PC-9 (cell line): ENCODE results near the gene NPB. TPM values are rescaled to one million over a fixed set of nuclear protein-coding genes. Genes with fewer than 3 reads are reported as not detected.

ENCODE experiments used
- BruUV-seq: library from RNA; stranded (reverse); fragments of 400-500 nt; replicated peaks from 2 replicates; lab custom pipeline; 2021; lab: Mats Ljungman, UMichigan
- CTCF ChIA-PET: fragments of 300-600 bp; sonication (Branson Sonifier 250); formaldehyde crosslinking; loops from one replicate; lab custom pipeline; 2022; ENCODE audit warnings: antibody characterized with exemption; lab: Charles Lee
- POLR2A ChIA-PET: fragments of 300-600 bp; sonication (Branson Sonifier 250); formaldehyde crosslinking; loops from one replicate; lab custom pipeline; 2022; ENCODE audit warnings: antibody characterized with exemption; ENCODE audit not compliant: unreplicated experiment; lab: Charles Lee
- DNase-seq, 2 experiments: peaks; one replicate each; pipeline versions ENCODE4 v3.0.0 to v3.0.0-alpha.2; 2015 to 2022; ENCODE audit warnings: mixed read lengths in 1 of 2
- H2AFZ ChIP-seq: fragments of 200-600 bp; sonication (generic); 2 replicates; pipeline ENCODE4 v1.8.1; 2017; ENCODE audit warnings: antibody characterized with exemption
- H3F3A ChIP-seq: fragments of 200-600 bp; sonication (generic); 2 replicates; pipeline ENCODE4 v1.8.1; 2017; ENCODE audit warnings: antibody characterized with exemption, mild to moderate bottlenecking, low read depth; ENCODE audit not compliant: insufficient read depth
- H3K27ac ChIP-seq: fragments of 200-600 bp; sonication (generic); 2 replicates; pipeline ENCODE4 v1.6.1; 2016; ENCODE audit warnings: mixed run types
- H3K27me3 ChIP-seq: fragments of 200-600 bp; sonication (generic); 2 replicates; pipeline ENCODE4 v1.6.1; 2016; ENCODE audit warnings: low read depth, mixed run types; ENCODE audit not compliant: insufficient read depth
- H3K36me3 ChIP-seq: fragments of 200-600 bp; sonication (generic); 2 replicates; pipeline ENCODE4 v1.6.1; 2016; ENCODE audit warnings: low read depth, mixed run types
- H3K4me1 ChIP-seq: fragments of 200-600 bp; sonication (generic); replicated peaks from 2 replicates; pipeline ENCODE4 v1.6.1; 2016; ENCODE audit warnings: mixed run types; ENCODE audit not compliant: insufficient read depth
- H3K4me2 ChIP-seq: fragments of 200-600 bp; sonication (generic); 2 replicates; pipeline ENCODE4 v1.6.1; 2017; ENCODE audit warnings: mixed run types
- H3K4me3 ChIP-seq: fragments of 200-600 bp; sonication (generic); 2 replicates; pipeline ENCODE4 v1.6.1; 2016; ENCODE audit warnings: mixed run types
- H3K79me2 ChIP-seq: fragments of 200-600 bp; sonication (generic); 2 replicates; pipeline ENCODE4 v1.6.1; 2017; ENCODE audit warnings: low read depth, mixed run types
- H3K9me2 ChIP-seq: fragments of 200-600 bp; sonication (generic); 2 replicates; pipeline ENCODE4 v1.8.1; 2017; ENCODE audit warnings: mild to moderate bottlenecking; ENCODE audit not compliant: insufficient read depth
- H3K9me3 ChIP-seq: fragments of 200-600 bp; sonication (generic); 2 replicates; pipeline ENCODE4 v1.8.1; 2016; ENCODE audit warnings: low read depth; ENCODE audit not compliant: insufficient read depth
- H4K20me1 ChIP-seq: fragments of 200-600 bp; sonication (generic); 2 replicates; pipeline ENCODE4 v1.8.1; 2017; ENCODE audit not compliant: insufficient read depth
- EZH2 ChIP-seq: fragments of 200-600 bp; sonication (generic); IDR thresholded peaks from 2 replicates; pipeline ENCODE4 v1.8.0; 2017; ENCODE audit warnings: antibody characterized with exemption, low read depth
- intact Hi-C: fragments of 100-400 bp; cut with micrococcal nuclease; formaldehyde crosslinking; loops from one replicate; pipeline ENCODE4 v1.10.0; 2022; ENCODE audit not compliant: unreplicated experiment
- total RNA-seq: library from RNA; stranded (reverse); gene quantifications from 2 replicates; pipeline ENCODE4 v1.2.3, GENCODE V29; 2021
- TF ChIP-seq, protein P1 (sequence below): fragments of 200-600 bp; sonication (generic); conservative IDR thresholded peaks from 2 replicates; pipeline ENCODE4 v1.6.1; 2017; ENCODE audit warnings: mixed run types, antibody characterized with exemption, mild to moderate bottlenecking, moderate library complexity

Gene NPB
- total RNA-seq, 1 experiment from 2014 or later, result 1.1 TPM

- no peaks in the 10 kb centered on the region for H3K9me2 ChIP-seq
- no peaks in the 10 kb centered on the region for H4K20me1 ChIP-seq
- no peak for TF ChIP-seq EZH2
- TF ChIP-seq, protein P1, sequence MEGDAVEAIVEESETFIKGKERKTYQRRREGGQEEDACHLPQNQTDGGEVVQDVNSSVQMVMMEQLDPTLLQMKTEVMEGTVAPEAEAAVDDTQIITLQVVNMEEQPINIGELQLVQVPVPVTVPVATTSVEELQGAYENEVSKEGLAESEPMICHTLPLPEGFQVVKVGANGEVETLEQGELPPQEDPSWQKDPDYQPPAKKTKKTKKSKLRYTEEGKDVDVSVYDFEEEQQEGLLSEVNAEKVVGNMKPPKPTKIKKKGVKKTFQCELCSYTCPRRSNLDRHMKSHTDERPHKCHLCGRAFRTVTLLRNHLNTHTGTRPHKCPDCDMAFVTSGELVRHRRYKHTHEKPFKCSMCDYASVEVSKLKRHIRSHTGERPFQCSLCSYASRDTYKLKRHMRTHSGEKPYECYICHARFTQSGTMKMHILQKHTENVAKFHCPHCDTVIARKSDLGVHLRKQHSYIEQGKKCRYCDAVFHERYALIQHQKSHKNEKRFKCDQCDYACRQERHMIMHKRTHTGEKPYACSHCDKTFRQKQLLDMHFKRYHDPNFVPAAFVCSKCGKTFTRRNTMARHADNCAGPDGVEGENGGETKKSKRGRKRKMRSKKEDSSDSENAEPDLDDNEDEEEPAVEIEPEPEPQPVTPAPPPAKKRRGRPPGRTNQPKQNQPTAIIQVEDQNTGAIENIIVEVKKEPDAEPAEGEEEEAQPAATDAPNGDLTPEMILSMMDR, result no peak
- ChIA-PET POLR2A (no interaction called here), CTCF (no interaction called here)
- no TSS peak for BruUV-seq
- H3K79me2 ChIP-seq, result no peaks in the 10 kb centered on the region
- intact Hi-C loops, result no loop called here
- no peaks in the 10 kb centered on the region for H3K36me3 ChIP-seq
- no peak for DNase-seq
- no peaks in the 10 kb centered on the region for H3K27me3 ChIP-seq
- H3K27ac ChIP-seq, result no peak within 1 kb of the TSS
- no peaks in the 10 kb centered on the region for H3K9me3 ChIP-seq
- no peak within 1 kb of the TSS for H3K4me2 ChIP-seq
- no peak within 1 kb of the TSS for H3K4me3 ChIP-seq
- no peaks in the 10 kb centered on the region for H3K4me1 ChIP-seq
- H2AFZ ChIP-seq, result no peak within 1 kb of the TSS
- H3F3A ChIP-seq, result no peaks in the 10 kb centered on the region
Observed at GRCh38 chr17:81947189-81947588, 45.2 kb downstream of the NPB start, which contains the start of gene MYADML2. Gene MYADML2 (minus strand): TSS chr17:81947233. CDS start chr17:81941741, 5,492 bp downstream.

GRCh38 chr17:81948635-81949378 lies 46.8 kb downstream of the NPB start:
- CTCF ChIA-PET, result no interaction called here
- TF ChIP-seq, protein P1, result no peak
- no peak for TF ChIP-seq EZH2
- POLR2A ChIA-PET, result no interaction called here

DNA sequence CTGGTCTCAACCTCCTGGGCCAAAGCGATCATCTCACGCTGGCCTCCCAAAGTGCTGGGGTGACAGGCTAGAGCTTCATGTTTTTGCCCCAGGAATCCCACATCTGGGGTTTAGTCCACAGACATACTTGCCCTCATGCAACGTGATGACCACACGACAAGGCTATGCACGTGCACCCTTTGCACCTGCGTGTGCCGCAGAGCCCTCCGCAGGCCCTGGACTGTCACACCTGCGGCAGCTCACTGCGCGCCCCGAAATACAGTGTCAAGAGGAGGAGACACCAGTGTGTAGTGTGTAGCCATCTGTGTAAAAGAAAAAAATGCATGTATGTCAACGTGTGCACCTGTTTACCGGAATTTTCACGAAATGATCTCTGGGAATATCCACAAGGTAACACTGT lies 48.5 kb downstream of the NPB start:
- TF ChIP-seq, protein P1, result no peak
- TF ChIP-seq EZH2, result no peak
- H2AFZ ChIP-seq, result no peak overlapping the region
- H3K4me2 ChIP-seq, result no peak overlapping the region
- no TSS peak for BruUV-seq
- ChIA-PET POLR2A (no interaction called here), CTCF (interaction anchor here (0.6 to 1.0 kb wide), 2 partner anchors 9 to 228 kb away, joined by 4 read pairs; no protein-coding TSS in a partner anchor)
- no peak overlapping the region for H3K27ac ChIP-seq
- intact Hi-C loops, result no loop called here
- H4K20me1 ChIP-seq, result no peaks in the 10 kb centered on the region
- peaks cover 7% of the 10 kb centered on the region for H3F3A ChIP-seq
- no peak overlapping the region for H3K4me3 ChIP-seq
- no peaks in the 10 kb centered on the region for H3K9me2 ChIP-seq
- peaks cover 6% of the 10 kb centered on the region; the same call in 1 of the 2 replicates for H3K4me1 ChIP-seq
- H3K9me3 ChIP-seq, result no peaks in the 10 kb centered on the region
- H3K79me2 ChIP-seq, result no peaks in the 10 kb centered on the region
- H3K27me3 ChIP-seq, result no peaks in the 10 kb centered on the region
- no peak for DNase-seq
- H3K36me3 ChIP-seq, result no peaks in the 10 kb centered on the region

More at GRCh38 chr17:81948635-81949378, 46.8 kb downstream of the NPB start:
- H3K27me3 ChIP-seq, result no peaks in the 10 kb centered on the region
- no peaks in the 10 kb centered on the region for H4K20me1 ChIP-seq
- no peak overlapping the region for H3K4me3 ChIP-seq
- H3K27ac ChIP-seq, result no peak overlapping the region
- DNase-seq, result no peak
- H3K4me1 ChIP-seq, result no peaks in the 10 kb centered on the region
- intact Hi-C loops, result no loop called here
- BruUV-seq, result no TSS peak
- H3F3A ChIP-seq, result no peaks in the 10 kb centered on the region
- H3K9me2 ChIP-seq, result no peaks in the 10 kb centered on the region
- H3K4me2 ChIP-seq, result no peak overlapping the region
- no peaks in the 10 kb centered on the region for H3K36me3 ChIP-seq
- H3K9me3 ChIP-seq, result no peaks in the 10 kb centered on the region
- H3K79me2 ChIP-seq, result no peaks in the 10 kb centered on the region
- H2AFZ ChIP-seq, result no peak overlapping the region
